Skin epidermis (tissue), 12 donors: ENCODE results near the gene EXOSC10.

Experiments
- H3K27ac ChIP-seq, 21 experiments: fragments of 200-600 bp; sonication (generic) in 11 of 21; one replicate each; pipeline ENCODE4 v1.5.0; 2020; ENCODE audit warnings: mild to moderate bottlenecking in 3 of 21, inconsistent platforms in 2 of 21, moderate library complexity in 2 of 21
- H3K4me3 ChIP-seq, 7 experiments: fragments of 200-600 bp; sonication (generic) in 2 of 7; one replicate each; pipeline ENCODE4 v1.5.0; 2020; ENCODE audit warnings: inconsistent platforms in 2 of 7, mild to moderate bottlenecking in 2 of 7, moderate library complexity in 1 of 7

Gene EXOSC10

GRCh38 chr1:11099310-11100148 lies at the start of gene EXOSC10:
TSS of gene EXOSC10 (minus strand) at chr1:11099869. CDS start at chr1:11099831, 38 bp downstream.
- Histone ChIP-seq H3K4me3 (peak within 1 kb of the TSS; percentile 93 to 100 (median 97)), H3K27ac (peak within 1 kb of the TSS; percentile 83 to 98 (median 94))

- no peak overlapping the region for H3K27ac ChIP-seq
- H3K4me3 ChIP-seq = no peak overlapping the region
Observed at GRCh38 chr1:11147197-11147770, 47.6 kb upstream of the EXOSC10 start.

GRCh38 chr1:11145741-11146140 lies 46.1 kb upstream of the EXOSC10 start:
- no peak overlapping the region for H3K27ac ChIP-seq
- no peak overlapping the region for H3K4me3 ChIP-seq

- Histone ChIP-seq H3K27ac (no peak overlapping the region), H3K4me3 (no peak overlapping the region)
Observed at GRCh38 chr1:11144570-11145256, 45.0 kb upstream of the EXOSC10 start.

- Histone ChIP-seq H3K4me3 (no peak overlapping the region), H3K27ac (no peak overlapping the region)
Observed at GRCh38 chr1:11143907-11144306, 44.2 kb upstream of the EXOSC10 start.

GRCh38 chr1:11143401-11143800 lies 43.7 kb upstream of the EXOSC10 start:
- H3K4me3 ChIP-seq = no peak overlapping the region
- no peak overlapping the region for H3K27ac ChIP-seq

- Histone ChIP-seq H3K4me3 (no peak overlapping the region), H3K27ac (no peak overlapping the region)
Observed at GRCh38 chr1:11142618-11143391, 43.1 kb upstream of the EXOSC10 start.

GRCh38 chr1:11138952-11139351 lies 39.3 kb upstream of the EXOSC10 start:
- peak overlapping the region in 2 of 21 experiments; percentile 32 to 41 for H3K27ac ChIP-seq

GRCh38 chr1:11138029-11138428 lies 38.4 kb upstream of the EXOSC10 start:
- H3K27ac ChIP-seq = no peak overlapping the region
- H3K4me3 ChIP-seq = no peak overlapping the region

More at GRCh38 chr1:11138952-11139351, 39.3 kb upstream of the EXOSC10 start:
- H3K4me3 ChIP-seq = no peak overlapping the region

- Histone ChIP-seq H3K4me3 (no peak overlapping the region), H3K27ac (no peak overlapping the region)
Observed at GRCh38 chr1:11134898-11135266, 35.2 kb upstream of the EXOSC10 start.

GRCh38 chr1:11134251-11134897 lies 34.7 kb upstream of the EXOSC10 start:
- no peak overlapping the region for H3K4me3 ChIP-seq
- H3K27ac ChIP-seq = no peak overlapping the region

GRCh38 chr1:11132563-11133293 lies 33.1 kb upstream of the EXOSC10 start:
- Histone ChIP-seq H3K4me3 (no peak overlapping the region), H3K27ac (no peak overlapping the region)

GRCh38 chr1:11131816-11132215 lies 32.1 kb upstream of the EXOSC10 start:
- Histone ChIP-seq H3K27ac (no peak overlapping the region), H3K4me3 (no peak overlapping the region)

GRCh38 chr1:11130406-11130805 lies 30.7 kb upstream of the EXOSC10 start:
- H3K27ac ChIP-seq = no peak overlapping the region
- no peak overlapping the region for H3K4me3 ChIP-seq

GRCh38 chr1:11129649-11130390 lies 30.2 kb upstream of the EXOSC10 start:
- Histone ChIP-seq H3K27ac (no peak overlapping the region), H3K4me3 (no peak overlapping the region)

- Histone ChIP-seq H3K4me3 (no peak overlapping the region), H3K27ac (no peak overlapping the region)
Observed at GRCh38 chr1:11126569-11126968, 26.9 kb upstream of the EXOSC10 start.

- no peak overlapping the region for H3K27ac ChIP-seq
Observed at GRCh38 chr1:11125931-11126330, 26.3 kb upstream of the EXOSC10 start.

GRCh38 chr1:11124965-11125364 lies 25.3 kb upstream of the EXOSC10 start:
- Histone ChIP-seq H3K4me3 (no peak overlapping the region), H3K27ac (no peak overlapping the region)

More at GRCh38 chr1:11125931-11126330, 26.3 kb upstream of the EXOSC10 start:
- no peak overlapping the region for H3K4me3 ChIP-seq
